Fibroblast of lung (primary cell): Measurements from ENCODE around the gene PDE4B.

Source experiments
- EZH2 ChIP-seq: IDR thresholded peaks from 2 replicates; pipeline ENCODE4 v1.5.1; 2012; ENCODE audit warnings: low read length, control low read depth, mild to moderate bottlenecking; ENCODE audit errors: missing control alignments
- TF ChIP-seq, protein P1 (sequence below), 2 donors: IDR thresholded peaks in 1 of 2; conservative IDR thresholded peaks in 1 of 2; 1 replicate in 1 of 2; 2 replicates in 1 of 2; pipeline ENCODE4 v1.5.1; 2011 to 2012; ENCODE audit warnings: low read length in 2 of 2, control low read depth in 1 of 2, inconsistent platforms in 1 of 2, low read depth in 1 of 2, mild to moderate bottlenecking in 1 of 2

- TF ChIP-seq, protein P1, sequence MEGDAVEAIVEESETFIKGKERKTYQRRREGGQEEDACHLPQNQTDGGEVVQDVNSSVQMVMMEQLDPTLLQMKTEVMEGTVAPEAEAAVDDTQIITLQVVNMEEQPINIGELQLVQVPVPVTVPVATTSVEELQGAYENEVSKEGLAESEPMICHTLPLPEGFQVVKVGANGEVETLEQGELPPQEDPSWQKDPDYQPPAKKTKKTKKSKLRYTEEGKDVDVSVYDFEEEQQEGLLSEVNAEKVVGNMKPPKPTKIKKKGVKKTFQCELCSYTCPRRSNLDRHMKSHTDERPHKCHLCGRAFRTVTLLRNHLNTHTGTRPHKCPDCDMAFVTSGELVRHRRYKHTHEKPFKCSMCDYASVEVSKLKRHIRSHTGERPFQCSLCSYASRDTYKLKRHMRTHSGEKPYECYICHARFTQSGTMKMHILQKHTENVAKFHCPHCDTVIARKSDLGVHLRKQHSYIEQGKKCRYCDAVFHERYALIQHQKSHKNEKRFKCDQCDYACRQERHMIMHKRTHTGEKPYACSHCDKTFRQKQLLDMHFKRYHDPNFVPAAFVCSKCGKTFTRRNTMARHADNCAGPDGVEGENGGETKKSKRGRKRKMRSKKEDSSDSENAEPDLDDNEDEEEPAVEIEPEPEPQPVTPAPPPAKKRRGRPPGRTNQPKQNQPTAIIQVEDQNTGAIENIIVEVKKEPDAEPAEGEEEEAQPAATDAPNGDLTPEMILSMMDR (conservative IDR thresholded peaks at IDR 0.05 in 1 of 2, IDR thresholded peaks at IDR 0.05 in 1 of 2; ENCODE audit: low read depth in 1 of 2, low read length in 2 of 2): no peak
- no peak for TF ChIP-seq EZH2
Observed at GRCh38 chr1:66380452-66381212, 587.9 kb downstream of the PDE4B start.
